NCI-H226 (cell line): ENCODE results near the gene AFF3.
A peak's percentile ranks its signal among the peaks of the same experiment; 100 is the strongest.

Experiments
- DNase-seq: peaks from one replicate; pipeline ENCODE4 v3.0.0-alpha.2; 2015

The AFF3 gene

DNA sequence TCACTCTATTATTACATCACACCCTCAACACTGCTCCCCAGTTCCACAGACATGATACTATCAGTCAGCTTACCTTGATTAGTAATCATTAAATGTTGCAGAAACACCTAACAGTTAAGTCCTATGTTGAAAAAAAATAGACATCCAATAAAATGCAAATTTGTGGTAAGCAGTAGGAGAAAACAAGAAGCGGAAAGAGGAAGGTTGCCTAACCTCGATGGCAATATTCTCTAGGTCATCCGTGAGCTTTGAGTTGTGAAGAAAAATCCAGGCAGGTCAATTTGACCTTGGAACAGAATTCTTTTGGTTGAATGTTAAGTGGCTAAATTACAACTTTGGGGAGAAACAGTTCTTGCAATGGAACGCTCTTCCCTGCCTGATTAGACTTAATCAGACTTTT, 264.4 kb downstream of the AFF3 start:
- no peak for DNase-seq

DNA sequence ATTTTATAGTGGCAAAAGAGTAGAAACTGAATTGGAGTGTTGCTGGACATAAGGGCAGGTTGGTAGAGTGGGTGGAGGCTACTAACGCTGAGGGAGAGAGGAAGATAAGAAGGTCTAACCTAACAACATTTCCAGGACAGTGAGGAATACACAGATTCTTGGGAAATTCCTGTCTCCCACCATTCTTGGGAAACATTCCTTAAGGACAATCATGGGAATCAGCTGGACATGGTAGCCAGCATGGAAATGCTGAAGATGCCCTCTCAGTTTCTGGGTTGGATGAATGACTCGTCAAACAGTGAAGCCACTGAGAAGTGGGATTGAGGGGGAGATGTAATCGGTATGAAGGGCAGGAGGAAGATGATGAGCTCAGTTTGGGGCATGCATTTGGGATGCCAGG, 265.4 kb downstream of the AFF3 start:
- DNase-seq: no peak

DNA sequence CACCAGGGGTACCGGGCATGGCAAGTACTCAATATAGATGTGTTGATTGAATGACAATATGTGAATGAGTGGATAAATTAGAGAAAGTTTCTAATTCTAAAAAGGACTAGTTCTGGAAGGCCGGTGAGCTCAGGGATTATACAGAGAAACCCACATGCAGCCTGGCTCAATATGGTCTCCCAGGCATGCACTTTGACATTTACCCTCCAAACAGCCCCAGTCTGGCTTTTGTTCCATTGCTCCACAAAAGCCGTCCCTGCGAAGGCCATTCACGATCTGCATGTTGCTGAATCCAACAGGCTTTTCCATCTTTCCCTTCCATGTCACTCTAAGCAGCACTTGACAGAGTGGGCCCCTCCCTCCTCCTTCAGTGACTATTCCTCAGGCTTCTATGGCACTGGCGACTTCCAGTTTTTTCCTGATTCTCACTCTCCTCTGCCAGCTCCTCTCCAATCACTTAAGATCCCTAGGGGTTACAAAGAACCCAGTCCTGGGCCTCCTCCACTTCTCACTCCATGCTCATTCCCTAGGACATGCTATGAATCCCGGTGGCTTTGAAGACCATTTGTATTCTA, 266.7 kb downstream of the AFF3 start:
- DNase-seq: no peak

DNA sequence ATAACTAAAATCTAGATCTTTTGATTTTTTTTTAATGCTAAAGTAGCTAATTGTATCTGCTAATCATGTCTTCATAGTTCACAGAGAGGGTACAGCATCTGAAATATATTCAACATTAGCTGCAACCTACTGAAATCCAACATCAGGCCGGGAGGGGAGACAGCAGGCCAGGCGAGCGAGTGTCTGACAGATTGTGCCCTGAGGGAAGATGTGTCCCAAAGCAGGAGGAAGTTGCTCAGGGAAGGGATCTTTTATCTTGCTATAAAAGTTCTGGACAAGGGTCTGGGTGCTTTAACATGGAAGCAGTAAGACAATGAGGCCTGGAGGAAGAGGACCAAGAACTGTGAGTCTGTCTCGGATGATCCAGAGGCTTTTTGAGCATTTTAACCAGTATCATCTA, 274.1 kb downstream of the AFF3 start:
- no peak for DNase-seq

DNA sequence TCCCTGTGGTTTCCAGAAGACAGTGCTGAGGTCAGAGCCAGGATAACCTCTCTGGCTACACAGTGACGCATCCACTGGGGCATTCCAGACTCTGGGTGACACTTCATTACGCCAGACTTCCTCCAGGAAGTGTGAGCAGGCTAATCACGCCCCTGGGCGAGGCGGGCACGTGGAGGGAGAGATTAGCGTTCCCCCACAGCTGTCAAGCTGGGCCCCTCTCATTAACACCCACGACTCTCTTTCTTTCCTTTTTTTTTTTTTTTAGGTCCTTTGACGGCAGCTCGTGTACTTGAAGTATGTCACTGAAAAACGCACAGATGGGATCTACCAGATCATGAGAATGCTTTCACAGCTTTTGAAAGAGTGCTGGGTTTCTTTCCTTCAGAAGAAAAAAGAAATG, 274.6 kb downstream of the AFF3 start:
- DNase-seq: peak; percentile 61

DNA sequence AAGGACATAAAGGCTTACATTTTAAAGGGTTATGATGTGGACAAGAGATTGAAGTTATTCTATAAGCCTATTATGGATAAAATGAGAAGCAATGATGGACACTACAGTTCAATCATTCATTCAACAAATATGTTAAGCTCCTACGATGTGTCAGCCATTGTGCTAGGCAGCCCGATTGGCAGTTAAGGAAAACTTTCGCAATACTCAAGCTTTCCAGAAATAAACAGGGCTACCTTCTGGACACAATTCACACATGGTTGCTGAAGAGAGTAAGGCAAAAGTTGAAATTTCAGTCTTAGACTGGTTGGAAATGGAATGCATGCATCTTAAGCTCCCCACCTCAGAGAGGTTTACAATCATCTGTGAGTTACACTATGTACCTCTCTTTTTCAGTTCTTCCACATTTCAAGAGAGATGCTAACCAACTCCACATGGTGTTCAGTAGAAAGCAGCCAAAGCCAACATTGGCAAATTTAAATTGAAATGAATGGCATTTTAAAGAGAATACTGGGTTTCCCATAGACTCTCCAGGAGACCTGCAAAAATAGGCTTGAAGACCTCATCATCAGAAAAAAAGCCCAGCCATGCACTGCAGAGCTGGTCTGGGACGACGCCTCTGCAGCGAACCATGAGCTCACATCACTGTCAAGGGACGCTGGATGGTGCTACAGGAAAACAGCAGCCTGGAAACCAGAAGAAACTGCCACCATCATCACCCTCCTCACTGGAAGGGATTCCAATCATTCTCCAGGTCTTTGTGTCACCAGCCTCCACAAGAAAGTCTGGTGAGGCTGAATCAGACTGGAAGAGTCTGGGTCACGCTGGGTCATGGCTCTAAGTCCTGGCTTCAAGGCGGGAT, 276.3 kb downstream of the AFF3 start:
- DNase-seq: no peak

DNA sequence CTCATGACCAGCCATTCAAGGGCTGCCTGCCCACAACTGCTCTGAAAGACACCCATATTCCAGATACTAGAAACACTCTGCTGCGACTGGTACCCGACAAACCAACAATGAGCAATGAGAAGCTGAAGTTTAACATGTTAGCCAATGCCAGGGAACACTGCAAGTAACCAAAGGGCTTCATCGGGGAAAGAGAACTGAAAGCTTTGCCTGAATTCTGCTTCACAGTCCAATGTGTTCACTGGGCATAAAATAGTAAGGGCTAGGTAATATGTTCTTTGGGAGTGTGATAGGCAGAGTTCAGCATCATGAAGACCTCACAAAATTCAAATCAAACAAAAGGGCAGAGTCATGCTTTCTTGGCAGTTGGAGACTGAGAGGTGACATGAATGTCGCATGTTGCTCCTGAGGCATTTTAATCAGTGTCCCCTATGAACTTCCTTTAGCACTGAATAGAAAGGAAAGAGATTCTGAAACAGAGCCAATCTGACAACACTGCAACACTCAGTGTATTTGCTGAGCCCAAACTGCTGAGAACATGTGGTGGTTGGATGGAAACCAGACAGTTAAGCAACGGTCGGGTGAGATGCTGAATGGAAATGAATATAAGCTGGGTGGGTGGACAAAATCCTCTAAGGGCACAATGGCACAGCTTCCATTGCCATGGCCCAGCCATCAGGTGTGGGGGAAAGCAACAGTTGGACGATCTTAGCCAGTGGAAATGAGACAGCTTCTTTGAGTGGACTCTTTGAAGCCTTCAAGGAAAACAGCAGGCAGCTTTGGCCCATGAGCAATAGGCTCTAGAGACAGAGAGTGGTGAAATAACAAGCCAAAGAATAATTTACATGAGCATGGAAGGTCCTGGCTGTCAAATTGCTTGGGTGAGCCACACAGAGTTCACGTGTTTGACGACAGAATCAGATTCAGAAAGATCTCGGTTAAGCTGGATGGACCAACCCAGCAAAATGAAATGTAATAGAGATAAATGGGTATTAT, 277.5 kb downstream of the AFF3 start:
- DNase-seq: no peak

DNA sequence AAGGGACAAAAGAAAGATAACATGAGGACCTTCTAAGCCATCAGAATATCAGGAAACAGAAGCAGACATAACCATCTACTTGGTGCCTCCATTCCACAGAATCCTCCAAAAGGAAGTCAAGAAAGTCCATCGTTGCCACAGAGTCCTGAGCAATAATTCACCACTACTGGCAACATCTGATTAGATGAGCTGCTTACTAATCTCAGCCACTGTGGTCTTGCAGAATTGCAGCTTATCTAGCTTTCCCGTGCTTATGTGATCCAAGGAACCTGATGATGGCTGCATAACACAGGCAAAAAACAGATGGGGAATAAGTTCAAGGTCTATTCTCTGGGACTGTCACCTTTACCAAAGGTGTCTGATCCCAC, 278.5 kb downstream of the AFF3 start:
- DNase-seq: peak; percentile 55

DNA sequence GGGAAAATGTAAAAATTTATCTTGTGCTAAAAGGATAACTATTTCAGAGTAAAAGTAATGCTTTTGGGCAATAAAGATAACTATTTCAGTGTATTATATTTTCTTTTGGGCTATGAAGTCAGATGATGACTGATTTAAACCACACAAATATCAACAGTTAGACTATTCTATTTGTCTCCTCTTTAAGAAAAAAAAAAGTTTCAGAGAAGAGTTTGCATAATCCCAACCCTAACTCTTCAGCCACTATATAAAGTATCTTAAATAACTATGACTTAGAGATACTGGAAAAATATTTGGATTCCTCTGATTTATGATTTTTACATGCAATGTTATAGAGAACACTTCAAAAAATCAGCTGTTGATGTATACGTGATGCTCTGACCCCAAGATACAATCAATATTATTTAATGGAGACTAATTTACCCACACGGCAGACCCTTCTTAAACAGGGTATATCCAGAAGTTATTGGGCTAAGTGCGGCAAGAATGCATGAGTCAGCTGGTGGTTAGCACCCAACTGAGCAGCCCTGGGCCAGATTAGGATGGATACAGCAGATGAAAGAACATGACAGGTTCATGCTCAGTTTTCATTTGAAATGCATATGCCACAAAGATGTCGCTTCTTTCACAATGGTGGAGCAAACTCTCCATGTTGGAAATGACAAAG, 279.0 kb downstream of the AFF3 start:
- peak; percentile 70 for DNase-seq

DNA sequence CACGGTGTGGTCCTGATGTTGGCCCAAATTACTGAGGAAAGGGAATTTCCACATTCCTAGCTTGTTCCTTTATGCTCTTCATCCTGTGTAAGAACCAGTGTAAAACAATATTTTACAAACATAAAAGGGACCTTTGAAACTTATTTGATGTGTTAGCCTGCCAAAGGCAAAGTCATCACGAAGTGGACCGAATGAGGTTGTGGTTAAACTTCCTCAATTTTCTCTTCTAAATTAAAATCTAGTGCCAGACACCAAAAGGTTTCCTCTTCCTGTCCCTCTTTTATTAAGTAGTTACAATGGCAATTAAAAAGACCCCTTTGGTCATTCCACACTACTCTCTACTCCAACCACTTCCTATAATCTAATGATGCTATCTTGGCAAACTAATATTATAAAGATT, 279.8 kb downstream of the AFF3 start:
- DNase-seq: no peak

DNA sequence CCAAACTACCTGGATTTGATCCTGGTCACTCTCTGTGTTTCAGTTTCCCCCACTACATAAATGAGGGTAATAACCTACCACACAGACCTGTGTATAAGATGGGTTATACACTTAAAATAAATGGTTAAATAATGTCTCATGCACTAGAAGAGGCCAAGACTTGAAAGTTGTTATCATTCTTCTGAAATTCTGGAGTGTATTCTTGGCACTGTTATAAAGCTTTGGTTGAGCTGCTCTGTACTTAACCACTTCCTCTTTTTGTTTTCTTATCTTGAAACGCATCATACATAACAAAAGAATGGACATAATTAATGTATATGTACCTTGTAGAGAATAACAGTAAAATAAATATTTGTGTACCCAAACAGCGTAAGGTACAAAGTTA, 281.0 kb downstream of the AFF3 start:
- DNase-seq: peak; percentile 51

DNA sequence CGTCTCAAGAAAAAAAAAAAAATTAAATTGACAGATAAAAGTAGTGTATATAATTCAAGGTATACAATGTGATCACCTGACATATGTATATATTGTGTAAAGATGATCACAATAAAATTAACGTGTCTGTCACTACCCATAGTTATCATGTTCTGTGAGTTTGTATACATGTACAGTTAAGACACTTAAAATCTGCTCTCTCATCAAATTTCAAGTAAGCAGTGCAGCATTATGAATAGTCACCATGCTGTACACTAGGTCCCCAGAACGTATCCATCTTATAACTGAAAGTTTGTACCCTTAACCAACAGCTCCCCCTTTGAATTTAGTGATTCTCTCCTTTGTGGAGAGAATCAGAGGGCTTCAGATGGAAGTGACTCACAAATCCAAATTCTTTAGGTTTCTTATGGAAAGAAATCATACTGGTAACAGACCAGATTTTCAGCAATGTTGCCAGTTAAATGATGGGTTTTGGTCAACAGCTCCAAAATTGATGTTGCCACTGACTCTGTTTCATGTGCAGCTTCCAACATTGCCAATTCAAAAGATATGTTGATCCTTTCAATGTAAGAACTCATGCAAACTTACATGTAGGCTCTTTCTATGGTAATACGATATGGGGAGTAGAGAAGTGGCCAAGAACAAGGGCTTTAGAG, 281.5 kb downstream of the AFF3 start:
- no peak for DNase-seq

DNA sequence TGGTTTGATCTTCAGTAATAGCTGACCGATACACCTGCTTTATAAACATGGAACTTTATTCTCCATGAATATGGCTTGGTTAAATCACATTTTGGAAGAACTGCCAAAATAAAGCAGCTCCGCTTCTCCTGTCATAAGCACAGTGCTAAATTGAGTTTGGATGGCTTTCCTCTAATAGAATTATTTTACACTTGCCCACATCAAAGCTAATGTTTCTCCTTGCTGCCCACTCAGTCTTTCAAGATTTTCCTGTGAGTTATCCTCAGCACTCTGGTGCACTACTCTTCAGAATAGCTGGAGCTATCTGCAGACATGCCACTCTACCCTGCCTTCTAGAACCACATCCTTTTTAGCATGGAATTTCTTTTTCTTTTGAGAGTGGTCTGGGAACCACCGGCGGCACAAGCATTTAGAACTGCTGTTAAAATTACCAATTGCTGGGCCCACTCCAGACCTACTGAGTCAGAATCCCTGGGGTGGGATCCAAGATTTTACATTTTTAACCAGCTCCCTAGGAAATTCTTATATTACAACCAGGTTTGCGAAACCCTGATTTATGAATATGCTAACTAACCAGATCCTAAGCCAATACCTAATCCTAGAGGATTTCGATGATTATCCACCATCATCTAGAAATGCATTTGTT, 283.3 kb downstream of the AFF3 start:
- DNase-seq: no peak

DNA sequence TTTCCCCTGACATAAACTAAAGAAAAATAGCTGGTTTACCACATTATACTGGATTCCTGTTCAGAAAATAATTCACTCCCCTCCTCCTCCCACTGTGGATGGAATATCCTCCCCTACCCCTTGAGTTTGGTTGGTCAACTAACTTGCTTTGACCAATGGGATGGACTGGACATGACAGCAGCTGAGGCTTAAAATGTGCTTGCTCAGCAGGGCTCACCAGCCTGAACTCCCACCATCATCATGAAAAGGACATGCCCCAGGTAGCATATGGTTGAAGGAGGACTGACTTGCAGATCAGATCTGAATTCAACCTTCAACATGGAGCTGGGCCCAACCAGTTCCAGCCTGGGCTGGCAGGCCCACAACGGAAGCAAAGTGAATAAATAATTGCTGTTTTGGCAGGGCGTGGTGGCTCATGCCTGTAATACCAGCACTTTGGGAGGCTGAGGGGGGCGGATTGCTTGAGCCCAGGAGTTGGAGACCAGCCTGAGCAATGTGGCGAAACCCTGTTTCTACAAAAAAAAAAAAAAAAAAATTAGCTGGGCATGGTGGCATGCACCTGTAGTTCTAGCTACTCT, 284.4 kb downstream of the AFF3 start:
- no peak for DNase-seq

DNA sequence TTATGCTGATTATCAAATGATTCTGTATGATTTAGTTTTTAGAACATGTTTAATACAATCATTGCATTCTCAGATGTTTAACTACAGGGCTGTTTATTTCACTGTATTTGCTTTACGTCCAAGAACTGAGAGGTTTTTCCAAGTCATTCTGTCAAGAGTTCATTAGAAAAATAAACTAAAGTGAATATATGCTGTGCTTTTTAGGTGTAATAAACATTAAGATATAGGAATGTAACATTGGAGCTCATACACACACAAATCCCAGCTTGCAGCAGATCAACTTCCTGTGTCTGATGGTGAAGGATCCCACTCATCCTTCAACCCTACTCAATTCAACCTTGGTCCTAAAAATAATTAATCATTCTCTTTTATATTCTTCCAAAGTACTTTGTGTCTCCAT, 285.0 kb downstream of the AFF3 start:
- DNase-seq: no peak

DNA sequence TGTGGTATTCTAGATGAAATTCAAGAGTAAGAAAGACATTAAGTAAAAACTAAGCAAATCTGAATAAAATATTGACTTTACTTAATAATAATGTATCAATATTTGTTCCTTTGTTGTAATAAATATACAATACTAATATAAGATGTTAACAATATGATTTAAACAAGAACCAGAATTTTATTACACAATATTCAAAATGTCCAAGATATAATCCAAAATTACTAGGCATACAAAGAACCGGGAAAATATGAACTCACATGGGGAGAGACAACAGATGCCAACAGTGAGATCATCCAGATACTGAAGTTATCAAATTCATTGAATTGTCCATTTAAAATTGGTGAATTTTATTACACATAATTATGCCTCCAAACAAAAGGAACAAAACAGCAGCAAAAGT, 286.3 kb downstream of the AFF3 start:
- no peak for DNase-seq

DNA sequence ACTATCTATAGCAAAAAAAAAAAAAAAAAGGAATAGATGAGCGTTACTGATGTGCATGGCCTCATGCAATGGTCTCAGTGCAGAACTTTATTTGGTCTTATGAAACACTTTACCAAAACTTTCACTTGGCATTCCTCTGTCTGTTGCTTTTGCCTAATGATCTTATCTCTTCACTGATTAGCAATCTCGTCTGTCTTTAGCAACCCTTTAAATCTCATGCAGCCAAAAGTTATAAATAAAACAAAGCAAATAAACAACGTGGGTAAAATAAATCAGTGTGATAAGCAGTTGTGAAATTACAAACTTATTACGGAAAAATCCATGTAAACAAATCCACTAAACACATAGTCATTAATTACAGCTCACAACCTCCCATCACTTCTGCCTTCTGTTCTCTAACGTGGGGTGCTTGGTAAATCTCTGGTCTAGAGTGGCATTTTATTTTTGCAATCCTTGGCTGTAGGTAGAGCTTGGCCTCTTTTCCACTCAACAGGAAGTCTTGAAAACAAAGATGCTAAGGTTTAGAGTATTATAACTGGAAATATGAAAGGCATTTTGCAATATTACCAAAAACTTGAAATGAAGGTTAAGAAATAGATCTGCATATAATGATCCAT, 288.0 kb downstream of the AFF3 start:
- no peak for DNase-seq

DNA sequence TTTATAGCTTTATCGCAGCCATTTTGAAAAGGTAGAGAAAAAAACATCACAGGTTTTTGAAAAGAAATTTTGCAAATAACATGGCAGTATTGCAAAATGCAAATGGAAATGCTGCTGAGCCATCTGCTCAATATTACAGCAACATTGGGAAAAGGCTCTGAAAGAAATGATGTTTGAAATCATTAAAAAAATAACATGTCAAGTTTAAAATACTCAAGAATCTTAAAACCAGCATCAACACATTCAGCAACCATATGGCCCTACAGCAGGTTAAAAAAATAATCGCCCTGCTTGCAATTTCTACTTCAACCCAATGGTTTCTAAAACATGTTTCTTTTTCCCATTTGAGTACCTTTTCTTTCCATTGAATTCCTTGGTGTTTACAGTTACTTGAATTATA, 289.4 kb downstream of the AFF3 start:
- no peak for DNase-seq

DNA sequence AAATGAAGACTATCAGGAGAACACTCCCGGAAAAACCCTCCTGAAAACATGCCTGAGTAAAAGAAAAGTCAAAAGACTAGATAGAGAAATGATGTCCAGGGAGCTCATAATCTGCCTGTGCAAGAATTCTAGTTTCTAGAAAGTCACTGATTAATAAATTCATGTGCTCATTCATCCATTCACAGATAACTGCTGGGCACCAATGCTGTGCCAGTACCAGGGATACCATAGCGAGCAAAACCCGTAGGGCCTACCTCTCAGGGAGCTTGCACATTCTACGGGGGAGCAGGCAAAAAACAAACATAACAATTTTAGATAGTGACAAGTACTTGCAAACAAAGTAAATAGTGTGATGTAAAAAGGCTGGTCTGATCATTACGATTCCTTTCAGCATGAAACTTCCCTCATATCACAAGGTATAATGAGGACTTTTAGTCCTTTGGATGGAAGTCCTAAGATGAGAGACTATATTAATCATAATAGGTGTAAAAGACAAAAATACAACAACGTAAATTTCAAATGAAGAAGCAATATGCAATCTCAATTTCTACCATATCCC, 289.9 kb downstream of the AFF3 start:
- DNase-seq: no peak

DNA sequence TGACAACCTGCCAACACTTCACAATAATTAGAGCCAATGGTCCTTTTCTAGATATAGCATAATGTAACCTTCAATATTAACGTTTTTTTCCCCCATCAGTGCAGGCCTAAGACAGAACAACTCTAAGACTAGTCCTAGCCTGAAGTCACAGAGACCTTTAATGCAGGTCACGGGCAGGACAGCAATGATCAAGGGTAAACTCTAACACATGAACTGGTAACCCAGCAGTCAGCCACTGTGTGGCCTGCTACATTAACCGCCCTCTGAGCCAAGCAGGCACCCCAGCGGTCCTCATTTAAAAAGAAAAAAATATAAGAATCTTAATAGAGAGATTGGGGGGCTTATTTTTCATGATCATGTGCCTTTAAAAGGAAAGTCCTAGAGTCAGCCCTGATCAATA, 290.6 kb downstream of the AFF3 start:
- DNase-seq: no peak

DNA sequence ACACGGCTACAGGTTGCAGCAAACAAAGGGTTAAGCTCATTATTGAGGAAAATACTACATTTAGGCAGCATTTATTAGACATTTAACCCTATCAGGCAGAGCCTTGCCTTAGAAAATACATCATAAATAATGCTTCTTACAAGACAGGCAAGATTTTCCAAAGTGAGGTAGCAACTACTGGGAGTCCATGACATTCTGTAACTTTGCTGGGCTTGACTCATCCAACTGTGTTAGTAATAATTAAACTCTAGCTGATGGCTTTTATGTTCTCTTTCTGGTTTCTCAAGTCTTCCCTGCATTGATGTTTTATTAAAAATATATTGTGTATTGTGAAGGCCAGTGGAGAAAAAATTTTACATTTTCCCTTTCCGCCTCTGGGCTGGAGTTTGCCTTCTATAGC, 291.3 kb downstream of the AFF3 start:
- no peak for DNase-seq
